A549 (cell line): ENCODE measurements around the gene TBX1. TPM values are rescaled to one million over a fixed set of nuclear protein-coding genes. Genes with fewer than 3 reads are reported as not detected.

Source experiments
- ATAC-seq, 2 experiments: fragments of 200-7000 bp in 1 of 2; fragments of >200 bp in 1 of 2; cut with Nextera tagmentation in 1 of 2; cut with Tn5 transposase in 1 of 2; 3 replicates each; pipeline versions ENCODE4 v1.8.0 to v1.9.1; 2018 to 2020; ENCODE audit warnings: mild to moderate bottlenecking in 1 of 2, moderate library complexity in 1 of 2
- CTCF ChIA-PET: fragments of 300-600 bp; sonication (Branson Sonifier 250); formaldehyde crosslinking; extraction: SDS; loops from one replicate; lab custom pipeline; 2021; ENCODE audit warnings: antibody characterized with exemption, inconsistent platforms; lab: Yijun Ruan, JAX
- POLR2A ChIA-PET: fragments of 350-600 bp; formaldehyde crosslinking; extraction: SDS; loops from one replicate; lab custom pipeline; 2021; ENCODE audit warnings: antibody characterized with exemption, inconsistent platforms; lab: Yijun Ruan, JAX
- DNase-seq, 2 experiments: peaks; one replicate each; pipeline versions ENCODE4 v3.0.0 to v3.0.0-alpha.2; 2011 to 2016; ENCODE audit warnings: low read depth in 1 of 2, low spot score in 1 of 2
- FAIRE-seq: peaks from 2 replicates; lab custom pipeline; 2011; peaks lifted over from hg19 to GRCh38; lab: Jason Lieb, UNC
- H3K27ac ChIP-seq, 2 experiments: fragments of >200 bp; sonication (Bioruptor Twin); formaldehyde crosslinking; 3 replicates each; pipeline ENCODE4 v1.5.1; 2016 to 2017
- H3K4me1 ChIP-seq: fragments of >200 bp; sonication (Bioruptor Twin); formaldehyde crosslinking; 3 replicates; pipeline ENCODE4 v1.6.1; 2016
- H3K4me2 ChIP-seq: fragments of >200 bp; sonication (Bioruptor Twin); formaldehyde crosslinking; 3 replicates; pipeline ENCODE4 v1.6.1; 2016
- H3K4me3 ChIP-seq: fragments of >200 bp; sonication (Bioruptor Twin); formaldehyde crosslinking; 3 replicates; pipeline ENCODE4 v1.5.1; 2016
- H3K9me3 ChIP-seq: fragments of >200 bp; sonication (Bioruptor Twin); formaldehyde crosslinking; 3 replicates; pipeline ENCODE4 v1.6.1; 2016
- CHD4 ChIP-seq: fragments of 200-600 bp; sonication (generic); IDR thresholded peaks from 2 replicates; pipeline ENCODE4 v1.6.1; 2016; ENCODE audit warnings: antibody characterized with exemption, mild to moderate bottlenecking, borderline replicate concordance
- CTCF ChIP-seq: fragments of >200 bp; sonication (Bioruptor Twin); formaldehyde crosslinking; IDR thresholded peaks from 3 replicates; pipeline ENCODE4 v1.5.1; 2016
- EHMT2 ChIP-seq: fragments of 200-600 bp; sonication (generic); IDR thresholded peaks from 2 replicates; pipeline ENCODE4 v1.6.1; 2016; ENCODE audit warnings: antibody characterized with exemption, low read depth, mild to moderate bottlenecking, moderate library complexity
- JUN ChIP-seq, 2 experiments: fragments of >200 bp; sonication (Bioruptor Twin); formaldehyde crosslinking; IDR thresholded peaks; 2 replicates in 1 of 2; 3 replicates in 1 of 2; pipeline ENCODE4 v1.6.1; 2016 to 2017
- NR3C1 ChIP-seq: fragments of >200 bp; sonication (Bioruptor Twin); formaldehyde crosslinking; IDR thresholded peaks from 3 replicates; pipeline ENCODE4 v1.6.1; 2017
- POLR2A ChIP-seq: IDR thresholded peaks from 2 replicates; pipeline ENCODE4 v1.6.1; 2012; ENCODE audit warnings: mild to moderate bottlenecking, low read length
- POLR2AphosphoS2 ChIP-seq: conservative IDR thresholded peaks from 2 replicates; pipeline ENCODE4 v1.6.1; 2012; ENCODE audit warnings: low read length, improper control_type of control experiment, inconsistent platforms
- RAD21 ChIP-seq, 2 experiments: fragments of >200 bp in 1 of 2; sonication (Bioruptor Twin) in 1 of 2; formaldehyde crosslinking in 1 of 2; IDR thresholded peaks in 1 of 2; conservative IDR thresholded peaks in 1 of 2; 2 replicates in 1 of 2; 3 replicates in 1 of 2; pipeline ENCODE4 v1.6.1; 2012 to 2018; ENCODE audit warnings: inconsistent platforms in 1 of 2
- RFX5 ChIP-seq: fragments of 450-650 bp; IDR thresholded peaks from 2 replicates; pipeline ENCODE4 v1.7.1; 2014; ENCODE audit warnings: antibody characterized with exemption, mild to moderate bottlenecking, moderate library complexity
- USF2 ChIP-seq: fragments of 450-650 bp; IDR thresholded peaks from 2 replicates; pipeline ENCODE4 v1.6.1; 2014; ENCODE audit warnings: antibody characterized with exemption
- ZFP36 ChIP-seq: fragments of 450-650 bp; IDR thresholded peaks from 2 replicates; pipeline ENCODE4 v1.6.1; 2014; ENCODE audit warnings: borderline replicate concordance; ENCODE audit not compliant: partially characterized antibody
- ZSCAN20 ChIP-seq: fragments of 250-450 bp; sonication (Bioruptor Pico); IDR thresholded peaks from 2 replicates; pipeline ENCODE4 v1.8.0; 2022; ENCODE audit warnings: mild to moderate bottlenecking, moderate library complexity
- WGBS: methylation state at CpG from one replicate; pipeline ENCODE4 v1.1.6; 2017; ENCODE audit errors: missing lambda C conversion rate; 5-methylcytosine and 5-hydroxymethylcytosine counted together
- polyA plus RNA-seq, 4 experiments: library from polyadenylated mRNA; depleted of rRNA in 3 of 4; stranded (reverse); fragments of >200 nt; fragmentation: RNase III in 1 of 4; extraction: RNeasy Plus Mini Kit Qiagen cat#74134 plus additional on column Dnase treatment in 1 of 4; gene quantifications; 2 replicates in 3 of 4; 3 replicates in 1 of 4; pipeline ENCODE4 v1.2.3, GENCODE V29; 2011 to 2017

The TBX1 gene
- polyA plus RNA-seq, 2 of the 4 experiments (the other 2 are of a cell fraction): 0.30 to 2.8 TPM

- TF ChIP-seq NR3C1 (no peak), CHD4 (no peak), CTCF (no peak), RFX5 (no peak), ZFP36 (no peak), USF2 (no peak), ZSCAN20 (no peak), RAD21 (conservative IDR thresholded peaks at IDR 0.05 in 1 of 2, IDR thresholded peaks at IDR 0.05 in 1 of 2) (no peak), EHMT2 (no peak)
- TF ChIP-seq, all 56 proteins: peak for 0
- CTCF ChIA-PET: interaction anchor here (1.5 to 2.1 kb wide), 2 partner anchors 8 to 19 kb away, joined by 7 to 8 read pairs; no protein-coding TSS in a partner anchor
- ATAC-seq (no peak), DNase-seq (no peak), FAIRE-seq (no peak)
- H3K4me2 ChIP-seq: no peak overlapping the region
- H3K4me1 ChIP-seq: 0 out of 3 replicates have a peak, but pooled peaks cover 5% of the 10 kb centered on the region
- H3K4me3 ChIP-seq: no peak overlapping the region
- no peak overlapping the region for H3K27ac ChIP-seq
- POLR2A ChIA-PET: no interaction called here
- 95% methylated on average over 4 of the region's 15 CpGs for whole genome bisulfite sequencing
- H3K9me3 ChIP-seq: no peaks in the 10 kb centered on the region
These were observed 37.7 kb upstream of the TBX1 start for GRCh38 chr22:19722982-19723231.

DNA sequence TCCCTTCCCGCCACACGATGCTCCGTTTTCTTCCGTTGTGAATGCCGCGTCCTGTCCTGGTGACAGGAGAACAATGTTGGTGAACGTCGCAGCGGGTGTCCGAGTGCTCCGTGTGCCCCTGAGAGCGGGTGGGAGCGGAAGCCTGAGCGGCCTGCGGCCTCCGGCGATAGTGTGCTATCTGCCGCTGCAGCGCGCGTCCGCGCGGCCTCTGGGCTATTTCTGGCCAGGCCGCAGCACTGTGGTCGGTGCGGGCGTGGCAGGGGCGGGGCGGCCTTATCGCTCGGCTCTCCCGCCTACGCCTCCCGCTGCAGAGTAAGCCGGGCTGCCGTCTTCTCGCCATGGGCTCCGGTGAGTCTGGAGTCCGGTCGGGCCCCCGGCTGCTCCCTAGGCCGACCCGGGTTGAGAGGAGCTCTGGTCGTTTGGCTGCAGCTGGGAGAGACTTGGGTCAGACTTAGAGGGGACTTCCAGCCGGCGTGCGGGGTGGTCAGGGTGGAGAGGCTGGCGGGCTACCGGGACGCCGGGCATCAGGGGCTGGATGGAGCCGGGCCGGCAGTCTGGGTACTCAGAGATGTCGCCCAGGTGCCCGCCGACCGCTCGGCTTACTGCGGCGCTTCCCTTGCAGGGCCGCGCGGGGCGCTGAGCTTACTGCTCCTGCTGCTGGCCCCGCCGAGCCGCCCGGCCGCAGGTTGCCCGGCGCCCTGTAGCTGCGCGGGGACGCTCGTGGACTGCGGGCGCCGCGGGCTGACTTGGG is 37.2 kb upstream of the TBX1 start, which contains the start of gene GP1BB:
GP1BB (plus strand) TSS at position 308 of the 751 bp plus-strand sequence; CDS start at position 339, 31 bp downstream.
- DNase-seq (peak in 1 of 2 experiments; percentile 45), FAIRE-seq (no peak), ATAC-seq (peak; percentile 44 to 70; a peak in 5 of 6 replicates)
- ChIA-PET POLR2A (no interaction called here), CTCF (interaction anchor here (0.6 to 2.1 kb wide), 7 partner anchors 7 to 224 kb away, joined by 3 to 8 read pairs (median 4); no protein-coding TSS in a partner anchor)
- Histone ChIP-seq H3K4me1 (0 out of 3 replicates have a peak, but pooled peaks cover 5% of the 10 kb centered on the region), H3K4me3 (peak within 1 kb of the TSS; percentile 20; the same call in 1 of the 3 replicates), H3K9me3 (no peaks in the 10 kb centered on the region), H3K27ac (peak within 1 kb of the TSS in 1 of 2 experiments; percentile 71; a peak in 2 of 6 replicates), H3K4me2 (peak within 1 kb of the TSS; percentile 59)
- 73% methylated on average over 58 of the region's 80 CpGs for WGBS
- TF ChIP-seq POLR2AphosphoS2 (no peak), JUN (IDR thresholded peaks at IDR 0.05) (peak in 1 of 2 experiments; percentile 14; a peak in 1 of 5 replicates)

GRCh38 chr22:19723983-19724827 is 36.4 kb upstream of the TBX1 start:
- Histone ChIP-seq H3K27ac (peak overlapping the region in 1 of 2 experiments; percentile 71; a peak in 2 of 6 replicates), H3K4me3 (peak overlapping the region; percentile 20; the same call in 1 of the 3 replicates), H3K4me1 (no peaks in the 10 kb centered on the region), H3K9me3 (no peaks in the 10 kb centered on the region), H3K4me2 (peak overlapping the region; percentile 59)
- DNase-seq (peak in 1 of 2 experiments; percentile 65), ATAC-seq (peak; percentile 52 to 78), FAIRE-seq (no peak)
- POLR2A ChIA-PET: no interaction called here
- 80% methylated on average over 3 of the region's 89 CpGs for WGBS
- TF ChIP-seq POLR2A (peak; percentile 20; the same call in 1 of the 2 replicates), NR3C1 (no peak)
- CTCF ChIA-PET: interaction anchor here (0.6 to 2.1 kb wide), 6 partner anchors 8 to 223 kb away, joined by 3 to 7 read pairs (median 4); no protein-coding TSS in a partner anchor
